DOHH2 (cell line): Measurements from ENCODE around the gene NTRK1.

Experiments used
- CTCF ChIP-seq: fragments of 200-600 bp; sonication (generic); IDR thresholded peaks from one replicate; pipeline ENCODE4 v1.5.1; 2014; ENCODE audit warnings: antibody characterized with exemption, mild to moderate bottlenecking, low read depth, low read length; ENCODE audit not compliant: poor library complexity, severe bottlenecking
- EZH2phosphoT487 ChIP-seq: fragments of 200-600 bp; sonication (generic); IDR thresholded peaks from 2 replicates; pipeline ENCODE4 v1.6.1; 2017; ENCODE audit warnings: borderline replicate concordance, mild to moderate bottlenecking, antibody characterized with exemption, low read length, moderate library complexity, mixed read lengths

GRCh38 chr1:156924478-156925153 lies 64.0 kb downstream of the NTRK1 start:
- TF ChIP-seq CTCF: no peak
- no peak for TF ChIP-seq EZH2phosphoT487
